Left forelimb (tissue), 1 donor: ENCODE data around the gene ATP8B1.
"Not testable (repeated sequence)": the region's sequence is repeated elsewhere in the genome, so short reads cannot be mapped to it uniquely, and the experiment has no call there.

Experiments used
- DNase-seq: peaks from one replicate; pipeline ENCODE4 v3.0.0-alpha.2; 2018; ENCODE audit warnings: low spot score

The ATP8B1 gene

DNA sequence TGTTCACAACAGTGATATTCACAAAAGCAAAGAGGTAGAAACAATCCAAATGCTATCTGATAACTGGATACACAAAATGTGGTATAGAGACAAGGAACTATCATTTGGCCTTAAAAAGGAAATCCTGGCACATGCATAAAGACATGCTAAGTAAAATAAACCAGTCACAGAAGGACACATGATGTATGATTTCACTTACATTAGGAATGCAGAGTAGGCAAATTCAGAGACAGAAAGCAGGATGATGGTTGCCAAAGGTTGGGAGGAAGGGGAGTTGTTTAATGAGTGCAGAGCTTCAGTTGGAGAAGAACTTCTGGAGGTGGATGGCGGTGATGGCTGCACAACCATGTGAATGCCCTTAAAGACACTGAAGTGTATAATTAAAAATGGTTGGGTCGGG lies 38.1 kb downstream of the ATP8B1 start:
- DNase-seq: no peak

GRCh38 chr18:57764087-57764486 lies 39.0 kb downstream of the ATP8B1 start:
- no peak for DNase-seq

DNA sequence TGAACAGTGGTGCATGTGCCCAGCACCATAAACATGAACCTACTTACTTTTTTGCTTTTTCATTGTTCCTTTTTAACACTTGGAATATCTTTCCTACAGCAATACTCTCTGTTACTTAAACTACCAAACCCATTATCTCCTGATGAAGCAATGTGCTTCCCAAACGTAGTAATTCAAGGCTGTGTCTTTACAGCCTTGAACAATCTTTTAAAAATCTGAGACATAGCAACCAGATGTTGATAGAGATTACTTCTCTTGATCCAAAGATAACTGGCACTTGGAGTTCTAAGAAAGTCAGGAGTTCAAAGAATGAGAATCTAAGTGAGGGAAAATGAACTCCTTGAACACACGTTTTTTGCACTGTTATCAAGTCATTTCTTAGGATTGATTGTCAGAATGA lies 40.4 kb downstream of the ATP8B1 start:
- DNase-seq: no peak

DNA sequence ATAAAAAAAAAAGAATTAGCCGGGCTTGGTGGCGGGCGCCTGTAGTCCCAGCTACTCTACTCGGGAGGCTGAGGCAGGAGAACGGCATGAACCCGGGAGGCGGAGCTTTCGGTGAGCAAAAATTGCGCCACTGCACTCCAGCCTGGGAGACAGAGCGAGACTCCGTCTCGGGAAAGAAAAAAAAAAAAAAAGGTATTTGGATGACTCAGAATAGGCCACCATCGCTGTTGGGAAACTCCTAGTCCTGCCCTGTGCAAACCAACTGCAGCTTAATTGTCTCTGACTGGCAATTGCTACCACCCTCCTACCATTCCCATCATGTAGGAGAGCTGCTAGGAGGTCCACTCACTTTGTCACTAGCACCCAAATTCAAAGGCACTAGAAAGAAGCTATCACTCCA lies 43.5 kb downstream of the ATP8B1 start:
- DNase-seq: no peak

DNA sequence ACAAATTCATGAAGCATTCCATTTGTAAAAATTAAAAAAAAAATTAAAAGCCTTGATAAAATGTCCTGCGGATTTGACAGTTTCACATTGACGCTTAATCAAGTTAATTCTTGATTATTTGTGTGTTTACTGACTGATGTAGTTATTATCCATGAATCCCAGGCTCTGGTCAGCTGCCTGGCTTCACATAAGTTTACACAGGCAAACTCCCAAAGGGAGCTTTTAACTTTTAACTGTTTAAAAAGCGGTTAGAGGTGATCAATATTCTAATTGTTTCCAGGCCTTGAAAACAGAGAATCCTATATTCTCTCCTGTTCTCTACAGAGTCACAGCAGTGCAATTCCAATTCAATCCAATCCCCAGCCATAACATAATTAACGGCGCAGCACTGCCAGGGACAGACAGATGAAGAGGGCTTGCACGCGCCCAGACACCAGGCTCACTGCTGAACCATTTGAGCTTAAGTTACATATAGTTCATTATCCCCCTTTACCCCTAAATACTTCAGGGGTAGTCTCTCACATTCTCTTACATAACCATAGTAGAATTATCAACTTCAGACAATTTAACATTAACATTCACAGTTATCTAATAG lies 47.5 kb downstream of the ATP8B1 start:
- no peak for DNase-seq

DNA sequence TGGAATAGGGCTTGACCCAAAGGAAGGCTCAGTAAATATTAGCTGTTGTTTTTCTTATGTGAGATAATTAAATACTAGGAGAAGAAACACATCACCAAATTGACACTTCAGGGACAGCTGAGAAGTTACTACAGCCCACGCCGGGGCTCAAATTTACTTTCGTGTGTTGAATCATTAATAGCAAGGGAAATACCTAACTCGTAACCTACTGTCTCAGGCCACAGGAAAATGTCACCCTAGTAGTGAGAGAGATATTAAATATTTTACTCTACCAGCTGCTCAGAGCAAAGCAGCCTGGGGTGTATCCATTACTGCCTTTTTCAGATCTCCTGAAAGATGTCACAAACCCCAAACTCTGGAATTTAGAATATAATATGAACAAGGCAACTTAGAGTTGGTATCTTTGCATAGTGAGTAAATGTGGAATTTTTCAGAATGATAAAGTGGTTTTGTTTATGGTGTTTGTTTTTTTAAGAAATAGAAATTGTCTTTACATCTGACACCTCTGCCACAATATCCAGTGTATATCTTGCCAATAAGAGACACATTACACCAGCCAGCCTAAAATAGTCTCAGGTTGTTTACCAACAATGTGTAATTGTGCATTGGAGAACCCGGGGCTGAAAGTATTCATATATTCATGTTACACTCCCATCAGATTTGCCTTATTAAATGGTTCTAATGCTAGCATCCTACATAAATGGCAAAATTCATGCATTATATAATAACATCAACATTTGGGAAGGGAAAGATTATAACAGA lies 48.4 kb downstream of the ATP8B1 start:
- DNase-seq: no peak

DNA sequence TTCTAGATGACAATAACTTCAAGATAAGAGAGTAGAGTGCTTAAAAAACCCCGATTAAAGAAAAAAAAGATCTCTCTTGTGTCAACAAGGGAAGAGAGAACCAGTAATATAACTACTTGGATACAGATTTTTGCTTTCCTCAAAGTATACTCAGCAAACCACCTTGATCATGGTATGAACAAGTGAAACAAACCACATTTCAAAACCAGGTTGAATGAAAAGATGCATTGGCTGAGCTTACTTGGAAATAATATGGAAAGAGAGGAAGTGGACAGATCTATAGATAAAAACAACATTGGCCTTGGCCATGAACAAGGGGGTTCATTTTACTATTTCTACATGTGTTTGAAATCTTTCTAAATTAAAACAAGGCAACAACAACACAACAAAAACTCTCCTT lies 50.1 kb downstream of the ATP8B1 start:
- no peak for DNase-seq

- no peak for DNase-seq
Measured at GRCh38 chr18:57749604-57749970, 53.5 kb downstream of the ATP8B1 start.

DNA sequence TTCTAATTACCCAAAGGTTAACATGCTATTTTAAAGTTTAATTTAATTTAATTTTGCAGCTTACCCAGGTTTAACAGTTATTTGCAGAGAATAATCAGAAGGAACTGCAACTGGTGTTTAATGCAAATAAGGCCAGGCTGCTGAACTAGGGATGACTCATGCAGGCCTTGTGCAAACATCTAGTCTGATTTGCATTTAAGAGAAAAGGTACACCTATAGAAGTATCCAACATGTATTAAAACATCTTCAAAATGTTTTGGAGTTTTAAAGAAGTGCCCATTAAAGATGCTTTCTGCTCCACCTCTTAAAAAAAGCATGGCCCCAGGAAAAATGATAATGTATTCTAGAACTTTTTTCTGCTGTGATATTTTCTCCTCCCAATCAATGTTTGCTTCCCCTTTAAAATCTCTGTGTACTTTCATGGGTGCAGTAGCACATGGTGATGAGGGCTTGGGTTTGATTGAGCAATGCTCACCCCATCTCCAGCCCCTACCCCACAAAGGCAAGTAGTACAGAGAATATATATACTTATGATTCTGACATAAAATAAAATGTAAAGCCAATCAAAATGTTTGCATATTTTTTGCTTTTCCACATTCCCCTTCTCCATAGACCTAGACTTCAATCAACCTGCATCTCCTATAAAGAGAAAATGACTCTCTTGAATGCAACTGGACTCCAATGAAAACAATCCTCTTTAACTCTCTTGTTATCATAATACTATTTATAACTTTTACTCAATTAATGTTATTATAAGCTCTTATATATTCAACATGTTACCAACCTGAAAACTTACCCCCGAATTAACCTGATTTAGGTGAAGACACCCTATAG lies 54.1 kb downstream of the ATP8B1 start:
- DNase-seq: no peak

- no peak for DNase-seq
Measured at GRCh38 chr18:57747809-57748680, 55.1 kb downstream of the ATP8B1 start.

DNA sequence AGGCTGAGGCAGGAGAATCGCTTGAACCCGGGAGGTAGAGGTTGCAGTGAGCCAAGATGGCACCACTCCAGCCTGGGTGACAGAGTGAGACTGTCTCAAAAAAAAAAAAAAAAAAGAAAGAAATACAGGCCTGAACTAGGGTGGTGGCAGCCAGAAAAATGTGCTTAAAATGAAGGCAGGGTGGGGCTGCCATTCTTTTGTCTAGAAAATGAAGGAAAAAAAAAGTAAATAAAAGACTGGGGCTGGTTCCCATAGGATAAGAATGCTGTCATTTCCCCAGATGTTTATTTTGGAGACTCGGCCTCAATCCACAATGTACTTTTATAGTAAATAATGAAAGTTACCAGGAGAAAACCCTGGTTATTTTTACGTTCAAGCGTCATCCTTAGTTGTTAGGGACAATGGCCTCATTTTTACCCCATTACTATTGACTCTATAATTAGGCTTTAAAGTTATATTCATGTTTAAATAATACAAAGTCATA lies 58.9 kb downstream of the ATP8B1 start:
- DNase-seq: no peak

- no peak for DNase-seq
Measured at GRCh38 chr18:57743008-57743407, 60.1 kb downstream of the ATP8B1 start.

DNA sequence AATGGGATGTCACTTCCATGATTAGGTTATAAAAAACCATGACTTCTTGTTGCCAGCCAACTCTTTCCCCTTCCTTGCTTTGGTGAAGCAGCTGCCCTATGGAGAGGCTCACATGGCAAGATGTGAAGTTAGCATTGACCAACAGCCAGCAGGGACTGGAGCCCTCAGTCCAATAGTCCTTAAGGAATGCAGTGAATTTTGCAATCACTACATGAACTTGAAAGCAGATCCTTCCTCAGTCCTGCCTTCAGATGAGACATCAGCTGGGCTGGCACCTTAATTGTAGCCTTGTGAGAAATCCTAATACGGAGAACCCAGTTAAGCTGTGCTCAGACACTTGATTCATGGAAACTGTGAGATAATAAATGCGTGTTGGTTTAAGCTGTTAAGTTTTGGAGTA lies 61.8 kb downstream of the ATP8B1 start:
- no peak for DNase-seq

DNA sequence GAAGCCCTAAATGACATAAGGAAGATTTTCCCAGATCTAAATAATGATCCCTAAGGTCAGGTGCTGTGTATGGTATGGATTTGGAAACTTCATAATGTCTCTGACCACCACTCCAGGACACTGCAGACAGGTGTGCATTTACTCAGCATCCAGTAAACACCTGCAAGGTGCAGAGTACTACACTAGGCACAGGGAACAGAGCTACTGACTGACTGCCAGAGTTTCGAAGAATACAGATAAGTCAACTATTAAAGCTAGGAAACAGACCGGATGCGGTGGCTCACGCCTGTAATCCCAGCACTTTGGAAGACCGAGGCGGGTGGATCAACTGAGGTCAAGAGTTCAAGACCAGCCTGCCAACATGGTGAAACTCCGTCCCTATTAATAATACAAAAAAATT lies 65.0 kb downstream of the ATP8B1 start:
- no peak for DNase-seq

DNA sequence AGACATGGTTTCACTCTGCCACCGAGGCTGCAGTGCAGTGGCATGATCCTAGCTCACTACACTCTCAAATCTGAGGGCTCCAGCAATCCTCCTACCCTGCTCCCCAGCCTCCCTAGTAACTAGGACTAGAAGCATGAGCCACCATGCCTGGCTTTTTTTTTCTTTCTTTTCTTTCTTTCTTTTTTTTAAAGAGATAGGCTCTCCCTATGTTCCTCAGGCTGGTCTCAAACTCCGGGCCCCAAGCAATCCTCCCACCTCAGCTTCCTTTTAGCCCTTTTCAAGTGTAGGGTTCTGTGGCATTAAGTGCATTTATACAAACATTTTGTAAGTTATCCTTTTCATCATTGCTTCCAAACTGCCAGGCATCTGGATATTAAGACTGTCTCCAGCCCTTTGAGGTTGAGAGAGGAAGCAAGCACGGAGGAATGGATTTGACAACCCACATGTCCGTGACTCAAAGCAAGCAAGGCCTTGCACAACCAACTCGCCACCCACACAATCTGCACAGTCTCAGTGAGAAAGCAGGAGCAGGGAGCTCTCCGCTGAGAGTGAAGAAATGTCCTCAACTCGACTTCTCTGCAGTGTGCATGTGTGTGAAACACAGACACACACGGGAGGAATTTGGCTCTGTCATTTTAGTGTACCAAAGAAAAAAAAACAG lies 65.6 kb downstream of the ATP8B1 start:
- no peak for DNase-seq

DNA sequence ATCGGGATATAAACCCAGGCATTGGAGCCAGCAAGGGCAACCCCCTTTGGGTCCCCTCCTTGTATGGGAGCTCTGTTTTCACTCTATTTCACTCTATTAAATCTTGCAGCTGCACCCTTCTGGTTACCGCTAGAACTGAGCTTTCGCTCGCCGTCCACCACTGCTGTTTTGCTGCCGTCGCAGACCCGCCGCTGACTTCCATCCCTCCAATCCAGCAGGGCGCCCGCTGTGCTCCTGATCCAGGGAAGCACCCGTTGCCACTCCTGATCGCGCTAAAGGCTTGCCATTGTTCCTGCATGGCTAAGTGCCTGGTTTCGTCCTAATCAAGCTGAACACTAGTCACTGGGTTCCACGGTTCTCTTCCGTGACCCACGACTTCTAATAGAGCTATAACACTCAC lies 68.1 kb downstream of the ATP8B1 start:
- DNase-seq: not testable (repeated sequence)

DNA sequence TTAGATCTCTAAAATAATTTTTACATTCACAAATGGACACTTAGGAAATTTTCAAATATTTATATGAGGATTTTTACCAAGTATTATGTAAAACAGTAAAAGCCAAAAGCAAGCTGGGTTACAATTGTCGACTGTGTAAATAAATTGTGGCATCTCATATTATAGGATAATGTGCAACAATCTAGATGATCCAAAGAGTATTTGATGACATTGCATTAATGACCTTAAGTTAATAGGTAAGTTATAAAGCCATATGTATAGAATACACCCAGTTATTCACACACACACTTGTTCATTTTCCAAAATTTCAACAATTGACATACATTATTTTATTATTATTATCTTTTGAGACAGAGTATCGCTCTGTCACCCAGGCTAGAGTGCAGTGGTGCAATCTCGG lies 69.3 kb downstream of the ATP8B1 start:
- DNase-seq: no peak

DNA sequence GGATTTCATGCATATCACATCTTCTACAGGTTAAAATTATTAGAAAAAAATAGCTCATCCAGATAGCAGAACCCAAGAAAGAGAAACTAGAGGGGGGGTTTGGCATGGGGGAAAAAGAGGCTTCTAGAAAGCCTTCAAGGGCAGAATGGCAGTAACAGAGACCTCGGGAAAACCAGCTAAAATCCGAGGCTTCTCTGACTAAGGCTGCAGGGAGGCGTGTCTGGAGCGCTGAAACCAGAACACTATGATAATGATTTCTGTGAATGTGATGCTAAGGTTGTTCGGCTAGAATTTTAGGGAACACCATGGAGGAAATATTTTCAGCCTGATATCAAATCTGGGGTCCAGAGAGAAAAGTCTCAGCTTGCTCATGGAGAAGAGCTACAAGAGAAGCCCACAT lies 73.0 kb downstream of the ATP8B1 start:
- no peak for DNase-seq

DNA sequence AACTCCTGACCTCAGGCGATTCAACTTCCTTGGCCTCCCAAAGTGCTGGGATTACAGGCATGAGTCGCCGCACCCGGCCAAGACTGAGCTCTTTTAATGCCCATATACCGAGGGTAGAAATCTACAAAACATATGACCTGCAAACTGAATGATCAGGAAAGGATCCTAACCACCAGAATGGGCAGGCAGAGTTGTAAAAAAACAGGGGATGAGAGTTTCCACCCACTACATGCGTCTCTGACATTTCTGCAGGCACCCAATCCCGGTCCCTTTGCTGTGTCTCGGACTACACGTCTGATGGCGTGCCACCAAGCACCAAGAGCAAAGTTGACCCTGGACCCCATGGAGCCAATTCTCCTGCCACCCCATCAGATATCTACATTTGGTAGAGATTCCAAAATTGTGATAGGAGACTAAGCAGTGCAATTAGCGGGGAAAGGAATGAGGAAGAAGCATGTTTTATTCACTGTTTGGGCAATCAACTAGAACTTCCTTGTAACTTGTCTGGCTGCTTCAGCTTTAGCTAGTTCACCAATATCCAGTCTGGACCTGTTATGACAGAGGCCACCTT lies 74.1 kb downstream of the ATP8B1 start:
- no peak for DNase-seq

GRCh38 chr18:57727952-57728807 lies 74.9 kb downstream of the ATP8B1 start:
- no peak for DNase-seq
